Raji (cell line): ENCODE data around the gene COL6A6.

Source experiments
- POLR2A ChIP-seq: IDR thresholded peaks from 2 replicates; pipeline ENCODE4 v1.6.1; 2011; ENCODE audit warnings: low read depth, low read length, control low read depth; ENCODE audit not compliant: insufficient read depth

The COL6A6 gene

GRCh38 chr3:130516645-130517512, at the start of gene COL6A6:
COL6A6 (plus strand) TSS chr3:130517177; CDS start chr3:130560365, 43,188 bp downstream.
- no peak for TF ChIP-seq POLR2A

DNA sequence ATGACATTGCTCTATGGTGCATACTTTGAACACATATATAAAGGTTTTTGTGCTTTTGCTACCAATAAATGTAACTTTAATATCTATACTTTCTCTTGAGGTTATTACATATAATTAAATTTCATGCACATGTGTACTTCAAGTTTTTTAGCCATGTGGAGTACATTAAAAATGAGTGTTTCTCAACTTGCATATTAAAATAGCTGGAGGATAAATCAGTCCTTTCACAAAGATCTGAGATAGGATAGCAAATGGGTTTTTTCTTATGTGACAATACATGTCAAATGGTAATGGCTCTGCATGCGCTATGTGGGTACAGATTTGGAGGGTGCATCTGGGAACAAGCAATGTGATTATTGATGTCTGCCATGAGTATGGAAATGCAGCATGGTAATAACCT, 48.7 kb upstream of the COL6A6 start:
- TF ChIP-seq POLR2A, result no peak

DNA sequence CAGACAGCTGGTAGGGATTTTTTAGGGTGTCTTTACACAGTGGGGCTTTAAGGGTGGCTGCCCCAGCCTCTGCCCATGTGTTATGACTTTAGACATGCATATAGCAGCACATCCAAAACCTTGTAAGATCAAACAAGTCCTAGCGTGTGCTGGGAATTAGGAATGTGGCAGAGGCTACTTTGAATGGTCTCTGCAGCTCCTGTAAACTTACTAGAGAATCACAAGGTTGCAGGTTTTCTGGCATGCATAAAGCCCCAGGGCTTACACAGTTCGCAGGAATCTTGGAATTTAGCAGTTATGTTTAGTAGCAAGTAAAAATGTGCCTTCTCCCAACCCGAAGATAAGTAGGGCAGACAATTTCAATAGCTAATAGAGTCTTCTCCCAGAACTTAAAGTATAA, 46.9 kb upstream of the COL6A6 start:
- TF ChIP-seq POLR2A, result no peak

- TF ChIP-seq POLR2A, result no peak
These were observed 43.6 kb upstream of the COL6A6 start for GRCh38 chr3:130473416-130473815.

- TF ChIP-seq POLR2A, result no peak
These were observed 36.2 kb upstream of the COL6A6 start for GRCh38 chr3:130480736-130481135.

DNA sequence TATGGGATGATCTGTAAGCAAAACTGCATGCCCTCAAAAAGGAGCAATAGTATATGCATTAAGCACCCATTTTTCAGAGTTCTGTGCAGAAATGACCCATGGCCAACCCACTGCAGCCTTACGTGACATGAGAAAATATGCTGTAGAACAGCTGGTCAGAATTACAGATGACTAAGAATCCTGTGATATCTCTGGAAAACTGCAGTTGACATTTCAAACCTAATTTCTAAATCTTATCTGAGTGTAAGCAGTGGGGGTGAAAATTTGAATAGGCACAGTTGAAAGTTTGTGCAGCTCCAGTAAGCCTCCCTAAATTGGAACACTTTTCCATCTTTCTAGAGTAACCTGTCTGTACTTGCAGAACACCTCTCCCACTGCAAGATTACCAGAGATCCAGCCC, 28.7 kb upstream of the COL6A6 start:
- TF ChIP-seq POLR2A, result no peak

DNA sequence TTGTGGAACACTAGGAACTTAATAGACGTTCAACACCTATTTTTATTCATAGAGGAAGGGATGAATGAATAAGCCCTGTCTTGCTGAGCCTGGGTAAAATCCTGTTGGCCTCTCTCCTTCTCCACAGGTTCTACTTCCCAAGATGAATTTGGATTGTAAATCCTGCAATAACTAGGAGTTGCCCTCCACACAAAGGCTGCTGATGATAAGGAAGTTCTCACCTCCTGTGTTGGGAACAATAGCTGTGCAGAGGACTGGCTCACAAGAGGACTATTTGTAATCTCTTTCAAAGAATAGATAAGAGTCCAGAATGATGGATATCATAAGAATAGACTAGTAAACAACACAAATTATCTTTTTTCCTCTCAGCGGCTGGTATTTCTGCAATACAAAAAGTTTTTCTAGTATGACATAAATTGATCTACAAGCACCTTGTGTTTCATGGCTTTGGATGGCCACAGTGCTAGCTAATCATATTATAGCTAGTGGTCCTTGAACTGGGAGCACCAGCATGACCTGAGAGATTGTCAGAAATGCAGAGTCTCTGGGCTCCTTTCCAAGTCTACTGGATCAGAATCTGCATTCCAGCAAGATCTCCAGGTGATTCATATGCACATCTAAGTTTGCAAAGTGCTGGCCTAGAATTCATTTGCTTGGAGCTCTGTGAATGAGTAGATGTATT, 28.1 kb upstream of the COL6A6 start:
- no peak for TF ChIP-seq POLR2A

- no peak for TF ChIP-seq POLR2A
These were observed 26.7 kb upstream of the COL6A6 start for GRCh38 chr3:130490241-130490640.

GRCh38 chr3:130491431-130491830, 25.5 kb upstream of the COL6A6 start:
- TF ChIP-seq POLR2A, result no peak

GRCh38 chr3:130504701-130505100, 12.3 kb upstream of the COL6A6 start:
- TF ChIP-seq POLR2A, result no peak

DNA sequence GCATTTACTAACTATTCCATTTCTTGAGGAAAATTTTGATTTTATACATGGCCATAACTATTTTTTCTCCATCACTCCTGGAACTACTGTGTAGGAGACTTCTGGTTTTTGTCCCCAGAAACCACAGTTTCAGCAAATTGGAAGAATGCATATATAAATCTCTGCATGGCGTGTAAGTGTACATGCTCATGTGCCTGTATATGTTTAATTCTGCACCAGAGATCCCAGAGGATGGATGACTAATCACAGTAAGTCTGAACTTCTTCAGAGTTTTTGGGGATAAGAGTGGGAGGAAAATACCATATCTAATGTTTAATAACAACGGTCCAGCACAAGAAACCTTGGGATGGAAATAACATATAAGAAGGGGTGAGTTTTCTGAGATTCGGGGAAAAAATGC, 10.9 kb upstream of the COL6A6 start:
- TF ChIP-seq POLR2A, result no peak

GRCh38 chr3:130507746-130508145, 9.2 kb upstream of the COL6A6 start:
- no peak for TF ChIP-seq POLR2A

DNA sequence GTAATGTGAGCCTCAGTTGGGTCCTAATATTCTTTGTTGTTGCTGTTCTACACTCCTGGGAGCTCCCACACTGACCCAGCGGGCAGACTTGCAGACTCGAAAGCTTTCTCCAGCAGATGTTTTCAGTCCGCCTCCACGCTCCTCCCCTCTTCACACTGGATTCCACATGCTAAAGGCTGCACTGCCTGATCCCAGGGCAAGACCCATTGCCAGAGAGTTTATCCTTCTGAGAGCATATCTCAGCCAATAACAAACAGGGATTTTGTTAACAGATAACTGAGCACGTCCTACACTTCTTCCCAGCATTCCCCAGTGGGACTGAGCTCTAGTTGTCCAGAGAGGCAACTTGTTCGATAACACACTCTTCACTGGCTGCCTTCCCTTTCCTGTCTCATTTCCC, 8.0 kb upstream of the COL6A6 start:
- no peak for TF ChIP-seq POLR2A

DNA sequence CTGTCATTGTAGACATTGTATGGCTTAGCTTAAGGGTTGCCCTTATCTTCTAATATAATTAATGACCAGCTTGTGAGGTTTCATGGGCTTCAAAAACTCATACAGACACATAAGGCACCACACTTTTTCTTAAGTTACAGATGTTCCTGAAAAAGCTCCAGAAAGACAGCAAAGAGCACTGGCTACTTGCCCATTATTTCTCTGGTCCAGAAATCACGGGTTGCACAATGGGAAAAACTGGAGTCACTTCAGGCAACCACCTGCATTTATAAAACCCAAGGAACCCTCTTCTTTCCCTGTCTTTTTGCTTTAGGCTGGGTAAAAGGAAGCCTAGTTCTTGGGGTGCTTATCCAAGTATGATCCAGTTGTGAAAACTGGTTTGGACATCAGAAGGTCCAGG, 2.3 kb upstream of the COL6A6 start:
- TF ChIP-seq POLR2A, result no peak

DNA sequence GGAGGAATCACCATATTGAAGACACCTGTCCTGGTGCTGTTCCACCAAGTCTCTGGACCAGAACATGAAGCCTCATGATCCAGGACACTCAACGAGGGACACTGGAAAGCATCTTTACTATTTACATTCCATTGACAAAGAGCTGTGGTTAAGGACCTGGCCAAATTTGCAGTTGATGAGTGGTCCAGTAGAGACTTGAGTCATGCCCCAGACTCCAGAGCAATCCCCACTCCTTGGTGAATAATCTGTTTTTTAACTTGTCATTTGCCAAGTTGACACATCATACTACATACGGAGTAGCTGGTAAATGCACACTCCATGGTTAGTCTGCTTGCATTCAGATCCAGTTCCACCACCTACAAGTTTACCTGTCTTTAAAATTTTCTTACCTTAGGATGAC, 1.2 kb upstream of the COL6A6 start:
- no peak for TF ChIP-seq POLR2A

DNA sequence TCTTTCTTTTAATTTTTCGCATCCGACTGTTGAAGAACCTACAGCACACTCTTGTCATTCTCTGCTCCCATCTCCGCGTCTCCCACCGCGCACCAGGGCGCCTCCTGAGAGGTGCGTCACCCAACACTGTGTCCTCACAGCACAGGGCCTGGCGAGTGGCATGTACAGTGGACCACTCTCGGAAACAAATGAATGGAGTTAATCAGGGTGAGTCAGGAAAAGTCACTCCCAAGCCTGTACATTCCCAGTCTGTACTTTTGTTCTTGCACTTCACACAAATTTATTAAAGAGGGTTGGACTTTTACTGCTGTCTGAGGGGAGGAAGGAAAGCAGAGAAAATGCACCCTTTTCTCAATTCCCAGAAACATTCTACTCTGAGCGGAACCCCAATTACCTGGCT, 625 bp downstream of the COL6A6 start:
- no peak for TF ChIP-seq POLR2A
